Effector CD8-positive, alpha-beta T cell (primary cell): ENCODE measurements around the gene EPC1.

Experiments
- DNase-seq: peaks from one replicate; lab custom pipeline; 2025; lab: John Stamatoyannopoulos, UW

Gene EPC1

DNA sequence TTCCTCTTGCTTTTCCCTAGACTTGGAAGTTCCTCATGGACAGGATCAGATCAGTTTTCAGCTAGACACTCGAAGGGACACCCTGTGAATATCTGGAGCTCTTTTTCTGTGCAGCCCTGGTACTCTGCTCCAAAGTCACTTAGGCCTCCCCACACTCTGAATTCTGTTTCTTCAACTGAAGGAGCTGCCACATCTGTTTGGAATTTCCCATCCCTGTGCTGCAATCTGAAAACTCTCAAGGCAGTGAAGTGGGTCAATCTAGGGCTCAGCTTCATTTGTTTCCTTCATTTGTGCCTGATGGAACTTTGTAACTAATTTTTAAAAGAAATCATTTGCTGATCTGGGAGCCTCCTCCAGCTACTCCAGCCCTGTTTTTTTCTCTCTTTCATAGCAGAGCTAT is 9.6 kb downstream of the EPC1 start:
- no peak for DNase-seq

DNA sequence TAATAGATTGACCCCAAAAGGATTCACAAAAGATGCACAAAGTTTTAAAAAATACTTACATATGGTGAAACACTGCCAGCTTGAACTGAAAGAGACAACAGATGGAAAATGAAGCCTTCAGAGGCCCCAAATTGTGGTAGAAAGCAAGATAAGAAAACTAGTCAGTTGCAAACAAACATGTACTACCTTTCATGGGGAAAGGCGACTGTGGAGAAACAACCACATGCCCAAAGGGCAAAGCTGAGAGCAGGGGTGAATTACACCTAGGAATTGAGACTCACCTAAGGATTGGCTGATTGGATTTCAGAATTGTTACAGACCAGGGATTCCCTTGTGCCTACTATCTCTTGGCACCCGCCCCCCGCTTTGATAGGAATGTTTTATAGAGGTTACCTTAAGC is 13.1 kb downstream of the EPC1 start:
- no peak for DNase-seq

DNA sequence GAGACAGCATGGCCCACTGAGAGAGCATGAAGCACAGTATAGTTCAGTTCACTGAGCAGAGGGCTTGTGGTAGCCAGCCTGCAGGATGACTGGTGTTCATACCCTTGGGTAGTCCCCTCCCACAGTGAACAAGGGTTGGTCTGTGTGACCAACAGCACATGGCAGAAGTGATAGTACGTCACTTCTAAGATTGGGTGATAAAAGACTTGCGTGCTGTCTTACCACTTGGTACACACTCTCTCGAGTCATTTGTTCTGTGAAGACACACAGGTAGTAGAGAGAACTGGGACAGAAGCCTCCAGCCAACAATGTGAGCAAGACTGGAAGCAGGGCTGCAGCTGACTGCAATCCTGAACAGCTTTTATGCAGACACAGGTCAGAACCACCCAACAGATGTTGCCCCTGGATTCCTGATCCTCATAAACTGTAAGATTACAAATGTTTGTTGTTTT is 14.6 kb downstream of the EPC1 start:
- DNase-seq: peak; percentile 33

DNA sequence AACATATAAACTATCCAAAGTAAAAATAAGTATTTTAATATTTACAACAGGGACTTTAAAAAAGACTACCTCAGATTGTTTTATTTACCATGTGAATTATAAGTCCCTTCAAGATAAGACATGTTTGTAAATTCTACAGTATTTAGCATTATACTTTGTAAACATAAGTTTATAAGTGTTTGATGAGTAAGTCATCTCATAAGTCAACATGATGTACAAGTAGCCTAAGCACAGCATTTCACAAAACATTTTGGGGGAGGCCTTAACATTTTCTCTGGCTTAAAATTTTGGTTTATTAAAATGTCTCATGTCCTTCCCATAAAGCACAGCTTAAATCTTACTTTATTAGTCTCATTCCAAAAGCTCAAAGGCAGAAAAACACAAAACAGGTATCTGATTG is 15.4 kb downstream of the EPC1 start:
- DNase-seq: no peak

DNA sequence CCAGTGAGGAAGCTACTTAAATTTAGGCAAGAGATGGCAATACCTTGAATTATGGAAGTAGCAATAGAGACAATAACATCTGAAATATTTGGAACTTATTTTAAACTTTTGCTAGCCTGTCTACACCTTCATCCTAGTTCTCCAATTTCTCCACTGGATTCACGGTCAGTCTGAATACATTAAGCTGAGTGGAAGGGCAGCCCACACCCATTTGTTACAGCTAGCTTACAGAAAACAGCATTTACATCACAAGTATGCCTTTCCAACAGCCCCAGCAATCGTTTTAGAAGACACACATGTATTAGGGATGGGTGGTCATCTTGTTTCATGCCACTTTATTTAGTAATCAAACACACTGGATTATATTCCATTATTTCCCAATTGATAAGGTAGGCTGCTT is 16.7 kb downstream of the EPC1 start:
- no peak for DNase-seq

DNA sequence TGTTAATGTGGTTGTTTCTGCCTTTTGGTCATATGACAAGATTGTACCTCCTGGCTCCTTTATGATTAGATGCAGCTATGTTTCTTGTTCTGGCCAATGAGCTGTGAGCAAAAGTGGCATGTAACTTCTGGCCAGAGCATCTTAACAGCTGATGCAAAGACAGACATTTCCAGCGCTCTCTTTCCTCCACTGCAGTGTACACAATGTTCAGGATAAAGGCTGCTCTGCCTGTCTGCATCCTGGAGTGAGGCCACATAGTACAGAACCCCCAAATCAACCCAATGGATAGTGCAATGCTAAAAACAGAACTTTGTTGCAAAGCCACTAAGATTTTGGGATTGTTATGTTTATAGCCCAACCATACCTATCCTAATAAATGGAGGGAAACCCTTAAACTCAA is 17.9 kb downstream of the EPC1 start:
- DNase-seq: no peak

DNA sequence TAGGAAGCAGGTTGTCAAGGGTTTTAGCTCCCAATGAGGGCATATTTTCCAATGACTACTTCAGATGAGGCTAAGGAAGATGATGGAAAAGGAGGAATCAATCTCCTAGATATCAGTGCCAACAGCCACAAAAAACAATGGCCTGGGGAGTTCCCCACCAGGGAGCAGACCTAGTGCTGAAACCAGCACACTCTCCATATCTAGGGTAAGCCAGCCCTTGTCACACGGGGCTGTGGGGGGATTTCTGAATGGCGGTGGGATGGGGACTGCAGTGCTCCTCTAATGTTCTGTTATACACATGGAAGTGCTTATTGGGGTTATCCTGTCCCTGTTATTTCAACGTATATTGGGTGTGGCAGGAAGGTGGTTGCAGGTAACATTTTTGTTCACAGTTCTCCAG is 18.5 kb downstream of the EPC1 start:
- peak; percentile 4 for DNase-seq

DNA sequence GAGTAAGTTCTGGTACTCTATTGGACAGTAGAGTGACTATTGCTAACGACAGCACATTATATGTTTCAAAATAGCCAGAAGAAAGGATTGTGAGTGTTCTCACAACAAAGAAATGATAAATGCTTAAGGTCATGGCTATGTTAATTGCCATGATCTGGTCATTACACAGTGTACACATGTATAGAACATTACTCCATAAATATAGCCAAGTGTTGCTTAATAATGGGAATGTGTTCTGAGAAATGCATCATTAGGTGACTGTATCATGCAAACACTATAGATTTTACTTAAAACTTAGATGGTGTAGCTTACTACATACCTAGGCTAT is 19.6 kb downstream of the EPC1 start:
- no peak for DNase-seq

DNA sequence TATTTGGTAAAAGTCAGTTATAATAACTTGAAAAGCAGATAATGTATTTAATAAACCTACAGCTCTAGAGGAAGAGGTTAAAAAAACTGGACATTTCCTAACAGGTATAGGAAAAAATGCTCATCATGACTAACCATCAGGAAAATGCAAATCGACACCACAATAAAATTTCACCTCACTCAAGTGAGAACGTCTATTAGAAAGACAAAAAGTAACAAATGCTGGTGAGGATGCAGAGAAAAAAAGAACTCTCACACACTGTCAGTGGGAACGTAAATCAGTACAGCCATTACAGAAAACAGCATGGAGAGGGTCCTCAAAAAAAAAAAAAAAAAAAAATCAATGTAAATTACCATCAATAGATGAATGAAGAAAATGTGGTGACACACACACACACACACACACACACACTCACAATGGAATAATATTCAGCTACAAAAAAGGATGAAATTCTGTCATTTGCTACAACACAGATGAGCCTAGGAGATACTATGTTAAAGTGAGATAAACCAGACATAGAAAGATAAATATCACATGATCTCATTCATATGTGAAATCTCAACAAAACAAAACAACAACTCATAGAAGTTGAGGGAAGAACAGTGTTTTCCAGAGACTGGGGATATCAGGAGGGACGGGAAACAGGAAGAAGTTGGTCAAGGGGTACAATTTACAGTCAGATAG is 20.1 kb downstream of the EPC1 start:
- no peak for DNase-seq

DNA sequence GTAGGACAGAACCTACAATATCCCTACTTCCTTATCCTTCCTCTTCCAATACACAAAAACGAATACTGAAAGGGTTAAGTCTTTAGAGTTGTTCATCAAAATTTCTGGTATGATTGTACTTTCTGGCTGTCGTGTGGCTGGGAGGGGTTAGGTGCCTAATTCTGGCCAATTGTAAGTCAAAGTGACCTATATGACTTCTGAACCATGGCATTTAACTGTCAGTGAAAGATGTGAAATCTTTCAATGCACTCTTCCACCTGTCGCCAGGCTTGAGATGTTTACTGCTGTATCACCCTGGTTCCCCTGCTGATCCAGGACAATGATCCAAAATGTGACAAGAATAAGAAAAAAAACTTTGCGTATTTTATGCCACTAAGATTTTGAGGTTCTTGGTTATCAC is 20.8 kb downstream of the EPC1 start:
- DNase-seq: no peak

DNA sequence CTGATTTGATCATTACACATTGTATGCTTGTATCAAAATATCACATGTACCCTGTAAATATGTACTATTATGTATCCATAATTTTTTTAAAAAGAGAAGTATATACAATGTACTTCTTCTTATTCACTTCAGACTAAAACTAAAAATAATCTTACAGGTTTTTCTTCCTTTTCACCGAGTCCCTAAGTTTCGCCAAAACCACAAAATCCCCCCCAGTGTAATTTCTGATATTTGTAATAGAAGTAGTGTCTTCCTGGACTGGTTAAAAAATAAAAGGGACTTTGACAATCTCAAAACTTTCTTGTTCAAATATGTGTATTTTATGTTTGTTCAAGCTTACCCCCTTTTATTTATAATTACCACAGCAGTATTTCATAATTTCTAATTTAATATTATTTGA is 23.9 kb downstream of the EPC1 start:
- DNase-seq: no peak

DNA sequence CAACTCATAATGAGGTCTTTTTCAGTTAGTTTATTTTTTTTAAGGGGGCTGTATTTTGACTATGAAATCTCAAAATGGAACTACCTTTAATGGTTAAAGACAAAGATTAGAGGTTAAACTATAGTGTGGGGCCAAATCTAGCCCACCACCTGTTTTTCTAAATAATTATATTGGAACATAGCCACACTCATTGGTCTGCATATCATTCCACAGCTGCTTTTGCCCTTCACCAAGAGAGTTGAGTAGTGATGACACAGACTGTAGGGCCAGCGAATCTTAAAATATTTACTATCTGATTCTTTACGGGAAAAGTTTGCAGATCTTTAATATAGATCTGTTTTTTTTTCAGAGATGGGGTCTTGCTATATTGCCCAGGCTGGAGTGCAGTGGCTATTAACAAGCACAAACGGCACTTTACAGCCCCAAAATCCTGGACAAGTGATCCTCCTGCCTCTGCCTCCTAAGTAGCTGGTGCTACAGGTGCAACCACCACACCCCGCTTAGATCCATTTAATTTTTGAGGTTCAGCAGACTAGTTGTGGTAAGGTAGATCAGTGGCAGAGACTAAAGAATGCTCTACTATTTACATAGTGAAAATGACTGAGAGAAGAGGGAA is 25.8 kb downstream of the EPC1 start:
- no peak for DNase-seq

DNA sequence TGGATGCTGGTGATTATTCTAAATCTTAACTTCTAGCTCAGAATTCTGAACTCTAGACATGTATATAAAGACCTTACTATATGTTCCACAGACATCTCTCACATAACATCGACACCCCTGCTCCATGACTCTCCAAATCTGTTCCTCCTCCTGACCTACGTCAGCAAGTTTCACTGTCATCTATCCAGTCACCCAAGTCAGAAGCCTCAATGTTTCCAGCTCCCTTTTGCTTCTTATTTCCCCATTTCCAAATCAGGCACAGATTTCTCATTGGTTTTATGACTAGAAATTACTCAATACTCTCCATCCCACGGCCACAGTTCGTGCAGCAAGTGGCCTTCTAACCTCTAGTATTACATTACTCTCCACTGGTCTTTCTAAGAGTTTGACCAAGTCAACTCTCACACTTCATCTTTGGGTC is 28.5 kb downstream of the EPC1 start:
- DNase-seq: no peak

DNA sequence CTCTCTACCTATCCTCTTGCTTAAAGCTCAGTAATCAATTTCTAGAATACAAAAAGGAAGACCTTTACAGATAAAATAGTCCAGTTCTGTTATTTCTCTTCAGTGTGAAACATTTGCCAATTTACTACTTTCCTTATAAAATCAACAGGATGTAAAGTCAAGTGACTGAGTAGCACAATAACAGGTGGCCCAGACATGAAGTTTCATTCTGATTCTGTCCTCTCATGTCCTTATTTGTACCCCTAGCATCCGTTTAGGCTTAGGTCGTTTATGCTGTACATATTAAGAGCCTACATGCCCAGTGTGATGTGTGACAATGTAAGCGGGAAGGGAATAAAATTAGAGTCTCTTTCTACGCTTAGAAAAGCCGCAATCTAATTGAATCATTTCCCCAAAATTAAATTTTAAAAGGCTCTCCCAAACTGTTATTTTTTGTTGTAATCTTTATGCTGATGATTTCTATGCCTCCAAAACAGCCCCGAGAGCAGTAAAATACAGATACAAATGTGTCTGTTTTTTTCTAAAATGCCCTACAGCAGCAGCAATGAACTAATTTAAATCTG is 29.1 kb downstream of the EPC1 start:
- DNase-seq: no peak

DNA sequence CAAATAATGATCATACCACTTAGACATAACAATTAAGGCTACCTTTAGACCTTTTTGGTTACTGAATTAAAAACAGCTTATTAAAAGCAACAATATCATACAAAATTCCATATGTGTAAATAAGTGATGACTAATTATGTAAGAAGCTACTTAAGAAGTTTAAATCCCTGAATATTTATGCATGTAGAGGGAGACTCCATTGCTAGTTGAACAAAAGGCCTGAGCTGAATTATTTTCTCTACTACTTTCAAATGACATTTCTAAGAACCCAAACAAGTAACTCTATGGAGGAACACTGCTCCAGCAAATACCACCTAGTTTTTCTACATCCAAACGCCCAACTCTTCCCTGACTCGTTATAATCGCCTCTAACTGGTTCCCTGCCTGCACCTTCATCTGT is 31.5 kb downstream of the EPC1 start:
- DNase-seq: no peak

DNA sequence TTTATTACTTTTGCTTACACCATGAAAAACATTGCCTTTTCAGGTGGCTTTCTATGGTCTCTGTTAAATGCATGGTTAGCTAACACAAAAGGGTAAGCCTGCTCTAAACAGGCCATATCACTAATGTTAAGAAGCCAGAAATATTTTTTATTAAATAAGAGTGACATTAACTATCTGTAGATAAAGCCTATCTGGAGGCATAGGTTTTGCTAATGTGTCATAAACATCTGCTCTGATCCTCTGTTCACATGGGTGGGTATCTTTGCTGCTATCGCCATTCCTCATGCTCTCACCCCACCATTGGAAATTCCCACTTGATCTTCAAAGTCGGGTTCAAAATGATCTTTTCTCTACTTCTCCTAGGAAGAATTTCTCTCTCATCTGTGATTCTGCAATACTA is 32.4 kb downstream of the EPC1 start:
- no peak for DNase-seq

DNA sequence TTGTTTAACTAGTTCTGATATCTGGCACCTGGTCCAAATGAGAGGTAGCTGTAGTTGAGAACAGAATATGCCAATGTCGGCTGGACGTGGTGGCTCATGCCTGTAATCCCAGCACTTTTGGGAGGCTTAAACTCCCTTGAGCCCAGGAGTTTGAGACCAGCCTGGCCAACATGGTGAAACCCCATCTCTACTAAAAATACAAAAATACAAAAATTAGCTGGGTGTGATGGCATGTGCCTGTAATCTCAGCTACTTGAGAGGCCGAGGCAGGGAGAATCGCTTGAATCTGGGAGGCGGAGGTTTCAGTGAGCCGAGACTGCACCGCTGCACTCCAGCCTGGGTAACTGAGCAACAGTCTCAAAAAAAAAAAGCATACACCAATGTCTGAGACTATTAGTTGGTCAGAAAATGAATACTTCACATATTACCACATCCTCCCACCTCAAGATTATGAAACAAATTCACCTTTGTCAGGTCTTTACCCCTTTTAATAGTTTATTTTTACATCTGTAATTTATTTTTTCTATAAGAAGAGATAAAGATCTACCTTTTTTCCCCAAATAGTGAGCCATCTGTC is 38.8 kb downstream of the EPC1 start:
- no peak for DNase-seq

DNA sequence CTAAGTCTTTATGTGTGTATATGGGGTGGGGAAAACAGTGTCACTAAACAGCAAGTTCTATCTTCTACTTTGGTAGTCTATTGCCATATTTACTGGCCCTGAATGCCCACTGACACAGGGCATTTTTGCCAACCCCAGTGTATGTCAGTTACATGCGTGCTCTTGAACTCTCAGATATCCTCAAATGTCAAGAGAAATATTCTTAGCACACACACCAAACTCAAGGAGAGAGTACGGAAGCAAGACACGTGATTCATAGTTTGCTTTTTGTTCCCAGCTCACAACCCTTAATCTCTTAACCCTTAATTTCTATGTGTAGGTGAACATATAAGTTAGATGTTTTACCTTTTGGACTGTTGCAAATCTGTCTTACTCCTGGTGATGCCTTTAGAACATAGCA is 39.3 kb downstream of the EPC1 start:
- no peak for DNase-seq

DNA sequence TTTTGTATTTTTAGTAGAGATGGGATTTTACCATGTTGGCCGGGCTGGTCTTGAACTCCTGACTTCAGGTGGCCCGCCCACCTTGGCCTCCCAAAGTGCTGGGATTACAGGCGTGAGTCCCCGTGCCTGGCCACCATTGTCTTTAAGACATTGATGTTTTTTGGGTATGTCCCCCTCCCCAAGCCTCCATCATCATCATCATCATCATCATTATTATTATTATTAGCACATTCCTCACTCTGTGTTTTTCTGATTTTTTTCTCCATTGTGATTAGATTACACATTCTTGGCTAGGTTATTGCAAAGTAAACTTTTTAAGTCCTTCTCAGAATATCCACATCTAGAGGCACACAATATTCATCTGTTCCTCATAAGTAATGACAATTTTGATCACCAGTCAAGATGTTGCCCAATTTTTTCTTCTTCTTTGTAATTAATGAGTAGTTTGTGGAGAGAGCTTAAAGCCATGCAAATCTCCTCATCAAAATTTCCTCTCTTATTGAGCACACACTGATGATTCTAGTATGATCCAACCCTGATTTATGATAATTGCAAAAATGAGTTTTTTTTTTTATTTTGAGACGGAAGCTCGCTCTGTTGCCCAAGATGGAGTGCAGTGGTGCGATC is 47.5 kb downstream of the EPC1 start:
- no peak for DNase-seq

DNA sequence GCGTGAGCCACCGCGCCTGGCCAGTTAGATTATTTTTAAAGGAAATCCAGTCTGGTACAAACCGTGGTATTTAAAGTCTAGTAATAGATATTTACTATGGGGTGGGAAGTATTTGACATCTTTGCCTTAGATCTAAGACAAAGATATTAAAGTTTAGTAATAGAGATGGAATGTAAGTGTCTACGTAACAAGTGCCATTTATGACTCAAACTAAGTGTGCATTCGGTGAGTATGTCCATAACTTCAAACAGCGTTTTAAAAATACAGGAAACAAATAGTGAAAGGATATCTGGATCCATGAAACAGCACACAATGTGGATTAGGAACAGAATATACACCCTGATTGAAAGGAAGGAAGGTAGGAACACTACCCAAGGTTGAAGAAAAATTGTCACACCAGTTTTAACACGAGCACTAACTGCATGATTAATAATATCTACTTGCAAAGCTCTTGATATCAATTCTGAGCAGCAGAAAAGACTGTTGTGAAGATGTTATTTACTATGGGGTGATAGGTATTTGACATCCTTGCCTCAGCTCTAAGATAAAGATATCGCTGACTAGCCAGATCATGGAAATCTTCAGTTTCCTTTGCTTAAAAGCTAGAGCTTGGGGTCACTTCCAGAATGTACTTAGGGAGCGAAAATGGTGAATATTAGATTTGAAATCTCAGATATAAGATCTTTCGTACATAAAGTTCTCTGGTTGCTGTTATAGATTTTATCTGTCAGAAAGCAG is 48.7 kb downstream of the EPC1 start:
- DNase-seq: no peak

DNA sequence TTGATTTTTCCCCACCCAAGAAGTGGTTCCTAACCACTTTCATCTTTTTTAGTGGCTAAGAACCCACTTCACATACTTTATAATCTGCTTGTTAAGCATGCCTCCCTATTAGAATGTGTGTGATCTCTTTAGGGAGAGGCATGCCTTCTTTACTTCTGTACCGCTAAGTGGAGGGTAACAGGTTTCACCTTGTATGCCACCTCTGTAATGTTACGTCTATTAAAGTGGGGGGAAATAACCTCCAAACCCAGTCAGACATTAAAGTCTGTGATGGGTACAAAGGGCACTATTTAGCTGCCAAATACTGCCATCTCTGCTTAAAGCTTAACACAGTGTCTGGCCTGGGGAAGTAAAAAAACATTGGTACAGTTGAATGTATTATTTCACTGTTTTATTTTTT is 51.9 kb downstream of the EPC1 start:
- no peak for DNase-seq

DNA sequence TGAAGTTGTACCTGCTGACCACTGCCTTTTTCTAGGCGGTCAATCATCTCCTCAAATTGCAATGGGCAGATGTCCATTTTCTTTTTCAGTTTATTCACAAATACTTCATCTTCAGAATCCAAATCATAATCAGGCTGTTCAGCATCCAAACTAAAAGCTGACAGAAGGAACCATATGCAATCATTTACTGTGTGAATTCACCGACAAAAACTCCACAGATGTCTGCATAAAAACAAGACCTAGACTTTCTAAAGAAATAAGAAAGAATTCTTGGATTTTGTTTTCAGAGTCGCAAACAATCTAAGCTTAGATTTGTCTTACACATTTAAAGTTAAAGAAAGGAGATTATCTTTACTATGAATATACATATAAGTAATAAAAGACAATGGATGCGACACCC is 53.4 kb downstream of the EPC1 start:
- DNase-seq: no peak
